Measurements from ENCODE around the gene STMN3.

STMN3 gene

DNA sequence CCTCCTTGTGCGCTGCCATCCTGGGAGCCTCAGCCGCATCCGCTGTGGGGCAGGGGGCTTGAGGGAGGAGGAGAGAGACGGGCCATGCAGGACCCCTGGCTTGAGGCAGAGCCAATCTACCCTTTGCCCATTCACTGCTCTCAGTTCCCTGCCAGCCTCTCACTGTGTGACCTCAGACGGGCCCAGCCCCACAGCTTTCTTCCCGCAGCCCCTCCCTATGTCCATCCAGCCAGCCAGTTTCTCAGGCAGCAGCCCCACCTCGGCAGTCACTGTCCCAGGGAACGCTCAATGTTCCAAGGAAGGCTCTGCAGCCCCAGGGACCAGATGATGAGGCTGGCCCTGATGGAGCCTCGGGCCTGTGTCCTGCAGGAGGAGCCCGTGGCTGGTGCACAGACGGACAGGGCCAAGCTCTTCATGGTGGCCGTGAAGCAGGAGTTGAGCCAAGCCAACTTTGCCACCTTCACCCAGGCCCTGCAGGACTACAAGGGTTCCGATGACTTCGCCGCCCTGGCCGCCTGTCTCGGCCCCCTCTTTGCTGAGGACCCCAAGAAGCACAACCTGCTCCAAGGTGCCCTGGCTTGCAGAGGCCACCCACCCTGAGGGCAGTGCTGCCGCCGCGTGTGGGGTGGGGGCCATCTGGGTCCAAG lies 39.3 kb upstream of the STMN3 start:
- no peak for DNase-seq (ENCODE audit: low spot score)

DNA sequence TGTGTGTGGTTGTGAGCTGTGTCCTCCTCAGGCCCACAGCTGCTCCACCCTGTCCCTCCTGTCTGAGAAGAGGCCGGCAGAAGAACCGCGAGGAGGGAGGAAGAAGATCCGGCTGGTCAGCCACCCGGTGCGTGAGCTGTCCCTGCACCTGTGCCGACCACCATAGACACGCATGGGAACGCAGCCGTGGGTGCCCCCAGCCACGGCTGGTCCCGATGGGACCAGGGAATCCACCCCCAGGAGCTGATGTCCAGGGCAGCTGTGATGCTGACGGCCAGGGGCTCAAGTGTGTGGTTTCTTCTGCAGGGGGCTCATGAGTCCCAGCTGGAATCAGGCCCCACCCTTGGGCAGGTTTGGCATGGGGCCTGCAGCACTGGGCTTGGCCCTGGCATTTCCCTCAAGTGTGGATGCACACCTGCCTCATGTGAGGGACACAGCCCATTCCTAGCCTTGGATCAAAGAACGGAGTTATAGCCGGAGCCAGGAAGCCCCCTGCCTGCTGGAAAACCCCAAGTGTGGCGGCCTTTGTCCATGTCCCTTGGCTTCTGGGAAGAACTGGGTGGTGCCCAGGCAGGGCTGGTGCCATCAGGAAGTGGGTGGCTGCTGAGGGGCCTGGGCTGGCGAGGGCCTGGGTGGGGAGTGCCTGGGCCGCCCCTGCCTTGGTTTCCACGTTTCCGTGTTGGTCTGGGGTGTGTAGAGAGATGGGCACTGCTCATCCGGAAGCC lies 38.6 kb upstream of the STMN3 start:
- no peak for DNase-seq (ENCODE audit: low spot score)

DNA sequence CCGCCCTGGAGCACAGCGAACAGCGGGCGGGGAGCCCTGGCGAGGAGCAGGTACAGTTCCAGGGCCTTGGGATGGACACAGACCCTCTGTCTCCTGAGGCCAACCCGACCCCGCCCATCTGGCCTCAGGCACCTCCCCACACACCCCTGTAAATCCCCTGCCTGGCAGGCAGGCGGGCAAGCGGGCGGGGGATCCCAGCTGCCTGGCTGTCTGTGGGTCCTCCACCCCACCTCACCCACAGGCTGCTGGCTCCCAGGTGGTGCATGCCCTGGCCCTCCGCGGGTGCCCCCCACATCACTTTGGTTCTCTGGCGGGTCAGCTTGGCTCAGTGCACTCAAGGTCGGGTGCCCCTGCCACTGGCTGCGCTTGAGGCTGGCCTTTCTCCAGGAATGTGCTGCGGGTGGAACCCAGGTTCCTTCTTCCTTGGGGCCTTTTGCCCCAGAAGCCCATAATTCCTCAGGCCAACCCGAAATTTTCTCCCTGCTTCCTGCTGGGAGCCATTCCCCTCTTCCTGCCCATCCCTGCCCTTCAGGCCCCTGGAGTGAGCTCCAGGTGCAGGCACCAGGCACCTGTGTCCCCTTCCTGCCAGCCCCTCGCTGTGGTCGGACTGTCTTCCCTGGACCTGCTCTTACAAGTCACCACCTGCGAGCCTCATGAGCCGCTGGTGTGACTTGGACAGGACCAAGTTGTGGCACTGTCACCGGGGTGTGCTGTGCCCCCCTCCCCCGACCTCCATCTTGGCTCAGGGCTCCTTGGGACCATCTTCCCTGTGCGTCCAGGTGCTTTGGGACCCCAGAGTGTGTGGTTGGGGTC lies 37.9 kb upstream of the STMN3 start:
- no peak for DNase-seq (ENCODE audit: low spot score)

DNA sequence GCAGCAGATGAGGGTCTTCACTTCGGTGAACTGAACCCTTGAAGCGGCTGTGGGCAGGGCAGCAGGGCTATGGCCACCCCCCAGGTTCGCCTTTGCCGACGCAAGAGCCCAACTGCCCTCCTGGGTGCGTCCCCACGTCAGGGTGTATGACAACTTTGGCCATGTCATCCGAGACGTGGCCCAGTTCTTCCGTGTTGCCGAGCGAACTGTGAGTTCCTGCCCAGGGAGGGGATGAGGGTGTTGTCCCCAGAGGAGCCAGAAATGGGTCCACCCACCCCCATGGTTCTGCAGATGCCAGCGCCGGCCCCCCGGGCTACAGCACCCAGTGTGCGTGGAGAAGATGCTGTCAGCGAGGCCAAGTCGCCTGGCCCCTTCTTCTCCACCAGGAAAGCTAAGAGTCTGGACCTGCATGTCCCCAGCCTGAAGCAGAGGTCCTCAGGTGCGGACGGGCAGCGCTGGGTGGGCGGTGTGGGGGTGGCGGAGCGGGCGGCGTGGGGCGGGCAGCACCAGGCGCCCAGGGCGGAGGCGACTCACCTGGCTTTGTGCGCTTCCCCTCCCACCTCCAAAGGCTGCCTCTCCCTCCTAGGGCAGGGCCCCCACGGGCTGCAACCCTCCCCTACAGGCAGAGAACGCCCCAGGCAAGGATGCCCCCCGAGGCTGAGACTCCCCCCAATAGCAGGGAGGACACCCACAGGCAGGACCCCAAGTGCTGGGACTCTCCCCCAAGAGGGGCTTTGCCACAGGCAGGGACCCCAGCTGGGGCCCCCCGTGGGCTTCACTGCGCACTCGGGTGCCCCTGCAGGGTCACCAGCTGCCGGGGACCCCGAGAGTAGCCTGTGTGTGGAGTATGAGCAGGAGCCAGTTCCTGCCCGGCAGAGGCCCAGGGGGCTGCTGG lies 37.0 kb upstream of the STMN3 start:
- no peak for DNase-seq (ENCODE audit: low spot score)

DNA sequence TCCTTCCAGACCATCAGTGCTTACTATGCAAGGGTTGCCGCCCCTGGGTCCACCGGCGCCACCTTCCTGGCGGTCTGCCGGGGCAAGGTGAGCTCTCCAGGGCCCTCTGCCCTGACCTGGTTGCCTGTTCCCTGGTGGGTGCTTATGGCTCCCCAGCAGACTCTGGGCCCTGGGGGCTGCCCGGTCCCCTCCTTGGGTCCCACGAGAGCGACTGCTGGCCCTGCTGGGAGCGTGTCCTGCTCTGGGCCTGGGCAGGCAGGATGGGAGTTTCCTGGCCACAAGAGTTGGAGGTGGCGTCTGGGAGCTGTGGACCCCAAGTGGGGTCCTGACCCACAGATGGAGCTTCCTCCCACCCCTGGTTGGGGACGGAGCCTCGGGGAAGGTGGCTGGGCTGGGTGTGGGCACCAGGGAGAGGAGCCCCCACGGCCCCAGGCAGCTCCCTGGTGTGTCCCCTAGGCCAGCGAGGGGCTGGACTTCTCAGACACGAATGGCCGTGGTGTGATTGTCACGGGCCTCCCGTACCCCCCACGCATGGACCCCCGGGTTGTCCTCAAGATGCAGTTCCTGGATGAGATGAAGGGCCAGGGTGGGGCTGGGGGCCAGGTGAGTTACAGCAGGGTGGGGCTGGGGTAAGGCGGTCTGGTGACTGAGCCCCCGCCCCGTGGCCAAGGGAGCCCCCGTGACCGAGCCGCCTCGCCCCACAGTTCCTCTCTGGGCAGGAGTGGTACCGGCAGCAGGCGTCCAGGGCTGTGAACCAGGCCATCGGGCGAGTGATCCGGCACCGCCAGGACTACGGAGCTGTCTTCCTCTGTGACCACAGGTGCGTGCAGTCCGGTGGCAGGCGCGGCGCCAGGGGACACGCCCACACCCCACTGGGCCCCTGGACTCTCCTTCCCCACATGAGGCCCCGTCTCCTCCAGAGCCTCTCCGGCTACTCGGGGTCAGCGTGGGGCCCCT lies 36.1 kb upstream of the STMN3 start:
- DNase-seq (ENCODE audit: low spot score) = no peak

DNA sequence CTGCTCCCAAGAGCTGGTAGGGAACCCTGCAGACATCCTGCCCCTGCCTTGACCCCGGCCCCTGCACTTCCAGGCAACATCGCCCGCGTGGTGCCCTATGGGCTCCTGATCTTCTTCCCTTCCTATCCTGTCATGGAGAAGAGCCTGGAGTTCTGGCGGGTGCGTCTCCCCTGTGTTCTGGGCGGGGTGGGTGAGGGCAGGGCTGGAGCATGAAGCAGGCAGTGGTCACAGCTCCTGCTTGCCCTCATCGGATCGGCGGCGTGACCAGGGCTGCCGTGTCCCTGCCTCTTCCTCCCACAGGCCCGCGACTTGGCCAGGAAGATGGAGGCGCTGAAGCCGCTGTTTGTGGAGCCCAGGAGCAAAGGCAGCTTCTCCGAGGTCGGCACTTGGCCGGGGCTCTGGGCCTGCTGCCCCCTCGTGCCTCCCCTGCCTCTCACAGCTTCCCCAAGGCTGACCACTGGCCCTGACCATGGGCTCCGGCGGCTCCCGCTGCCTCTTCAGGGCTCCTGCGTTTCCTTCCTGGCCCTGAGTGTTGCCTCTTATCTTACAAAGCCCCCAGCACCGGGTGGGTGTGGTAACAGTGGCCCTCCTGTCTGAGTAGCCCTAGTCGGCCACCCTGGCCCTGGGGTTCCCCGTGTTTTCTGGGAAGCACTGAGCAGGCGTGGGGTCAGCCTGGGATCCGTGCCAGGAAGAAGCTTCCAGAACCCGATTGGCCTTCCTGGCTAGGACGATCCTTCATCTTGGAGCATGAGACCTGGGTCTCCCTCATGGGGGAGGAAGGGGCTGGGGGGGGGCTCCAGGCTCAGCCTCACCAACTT lies 35.2 kb upstream of the STMN3 start:
- no peak for DNase-seq (ENCODE audit: low spot score)

DNA sequence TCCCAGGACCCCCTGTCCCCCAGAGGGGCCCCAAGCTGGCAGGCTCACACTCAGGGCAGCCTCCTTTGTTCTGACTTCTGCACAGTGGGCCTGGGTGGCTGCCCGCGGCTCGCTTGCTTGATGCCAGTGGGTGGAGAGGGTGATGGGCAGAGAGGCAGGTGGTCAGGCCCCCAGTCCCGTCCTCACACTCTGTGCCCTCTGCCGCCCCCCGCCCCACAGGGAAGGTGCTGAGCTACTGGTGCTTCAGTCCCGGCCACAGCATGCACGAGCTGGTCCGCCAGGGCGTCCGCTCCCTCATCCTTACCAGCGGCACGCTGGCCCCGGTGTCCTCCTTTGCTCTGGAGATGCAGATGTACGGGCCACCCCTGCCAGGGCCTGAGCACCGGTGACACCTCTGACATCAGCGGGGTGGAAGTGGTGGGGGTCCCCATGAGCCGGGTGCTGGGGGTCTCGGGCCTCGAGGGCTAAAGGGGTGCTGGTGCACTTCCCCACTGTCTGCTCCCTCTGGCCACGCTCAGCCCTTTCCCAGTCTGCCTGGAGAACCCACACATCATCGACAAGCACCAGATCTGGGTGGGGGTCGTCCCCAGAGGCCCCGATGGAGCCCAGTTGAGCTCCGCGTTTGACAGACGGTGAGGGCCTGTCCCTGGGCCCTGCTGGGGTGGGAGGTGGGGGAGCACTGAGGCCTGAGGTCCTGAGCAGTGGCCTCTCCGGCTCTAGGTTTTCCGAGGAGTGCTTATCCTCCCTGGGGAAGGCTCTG lies 34.4 kb upstream of the STMN3 start:
- DNase-seq (ENCODE audit: low spot score) = no peak

DNA sequence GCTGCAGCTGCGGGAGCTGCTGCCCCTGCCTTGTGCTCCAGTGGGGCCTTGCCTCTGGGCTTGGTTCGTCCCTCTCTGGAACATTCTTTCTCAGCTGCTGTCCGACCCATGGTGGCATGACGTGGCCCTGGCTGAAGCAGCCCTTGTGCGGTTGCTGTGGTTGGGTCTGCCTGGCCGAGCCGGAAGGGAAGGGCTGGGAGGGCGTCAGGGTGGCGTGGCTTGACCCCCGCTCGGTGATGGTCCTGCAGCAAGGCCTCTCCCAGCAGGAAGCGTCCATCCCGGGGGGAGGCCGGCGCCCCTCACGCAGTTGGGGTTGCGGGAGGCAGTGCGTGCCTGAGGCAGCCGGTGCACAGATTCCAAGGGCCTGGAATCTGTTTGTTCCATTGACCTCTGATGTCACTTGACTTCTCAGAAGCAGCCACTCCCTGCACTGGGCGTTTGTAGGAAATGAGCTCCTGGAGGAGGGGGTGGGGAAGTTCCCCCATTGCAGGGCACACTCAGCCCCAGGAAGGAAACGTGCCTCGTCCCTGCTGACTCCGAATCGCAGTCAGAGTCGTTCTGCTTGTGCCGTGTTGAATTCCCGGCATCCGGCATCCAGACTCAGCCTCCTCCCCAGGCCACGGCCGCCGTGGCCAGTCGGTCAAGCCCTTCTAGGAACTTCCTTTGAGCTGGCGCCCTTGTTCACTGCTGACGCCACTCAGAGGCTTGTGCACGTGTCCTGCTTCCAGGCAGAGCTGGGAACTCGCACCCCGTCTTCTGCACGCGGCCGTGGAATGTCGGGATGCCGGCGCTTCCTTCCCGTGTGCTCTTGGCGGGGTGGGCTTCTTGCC lies 33.5 kb upstream of the STMN3 start:
- no peak for DNase-seq (ENCODE audit: low spot score)

DNA sequence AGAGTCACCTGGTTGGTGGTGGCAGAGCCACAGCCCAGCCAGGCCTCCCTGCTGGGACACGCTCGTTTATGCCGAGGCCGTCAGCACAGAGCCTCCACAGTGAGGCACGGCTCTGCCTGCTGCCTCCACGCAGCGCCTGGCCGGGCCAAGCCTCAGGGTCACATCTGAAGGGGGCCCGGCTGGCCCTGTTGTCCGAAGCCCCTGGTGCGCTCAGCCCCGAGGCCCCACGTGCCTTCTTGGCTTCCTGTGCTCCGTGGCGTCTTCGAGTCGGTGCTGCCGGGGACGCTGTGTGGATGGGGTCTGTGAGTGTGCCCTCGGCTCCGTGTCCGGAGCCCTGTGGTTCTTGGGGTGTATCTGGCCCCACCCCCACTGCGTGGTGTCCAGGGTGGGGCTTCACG lies 32.9 kb upstream of the STMN3 start:
- DNase-seq (ENCODE audit: low spot score) = no peak

DNA sequence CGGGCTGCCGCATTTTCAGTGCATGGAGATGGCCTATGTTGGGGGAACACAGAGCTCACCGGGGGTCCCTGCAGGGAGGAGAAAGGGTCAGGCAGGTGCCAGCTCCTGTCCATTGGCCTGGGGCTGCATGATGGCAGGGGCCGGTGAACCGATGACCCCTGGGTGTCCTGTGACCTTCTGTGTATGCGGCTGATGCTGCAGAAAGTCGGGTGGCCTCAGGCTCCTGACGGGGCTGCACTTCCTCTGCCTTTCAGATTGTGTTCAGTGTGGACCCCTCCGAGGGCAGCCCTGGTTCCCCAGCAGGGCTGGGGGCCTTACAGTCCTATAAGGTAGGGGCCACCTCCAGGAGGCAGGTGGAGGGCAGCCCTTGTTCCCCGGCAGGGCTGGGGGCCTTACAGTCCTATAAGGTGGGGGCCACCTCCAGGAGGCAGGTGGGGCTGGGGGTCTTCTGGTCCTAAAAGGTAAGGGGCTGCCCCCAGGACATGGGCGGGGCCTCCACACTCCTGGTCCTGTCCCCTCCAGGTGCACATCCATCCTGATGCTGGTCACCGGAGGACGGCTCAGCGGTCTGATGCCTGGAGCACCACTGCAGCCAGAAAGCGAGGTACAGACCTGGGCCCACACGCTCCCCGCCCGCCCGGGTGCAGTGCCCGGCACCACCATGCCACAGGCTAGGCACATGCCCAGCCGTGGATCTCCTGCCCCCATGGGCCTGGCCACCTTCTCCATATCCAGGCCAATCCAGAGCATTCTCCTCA lies 32.2 kb upstream of the STMN3 start:
- DNase-seq (ENCODE audit: low spot score) = no peak

DNA sequence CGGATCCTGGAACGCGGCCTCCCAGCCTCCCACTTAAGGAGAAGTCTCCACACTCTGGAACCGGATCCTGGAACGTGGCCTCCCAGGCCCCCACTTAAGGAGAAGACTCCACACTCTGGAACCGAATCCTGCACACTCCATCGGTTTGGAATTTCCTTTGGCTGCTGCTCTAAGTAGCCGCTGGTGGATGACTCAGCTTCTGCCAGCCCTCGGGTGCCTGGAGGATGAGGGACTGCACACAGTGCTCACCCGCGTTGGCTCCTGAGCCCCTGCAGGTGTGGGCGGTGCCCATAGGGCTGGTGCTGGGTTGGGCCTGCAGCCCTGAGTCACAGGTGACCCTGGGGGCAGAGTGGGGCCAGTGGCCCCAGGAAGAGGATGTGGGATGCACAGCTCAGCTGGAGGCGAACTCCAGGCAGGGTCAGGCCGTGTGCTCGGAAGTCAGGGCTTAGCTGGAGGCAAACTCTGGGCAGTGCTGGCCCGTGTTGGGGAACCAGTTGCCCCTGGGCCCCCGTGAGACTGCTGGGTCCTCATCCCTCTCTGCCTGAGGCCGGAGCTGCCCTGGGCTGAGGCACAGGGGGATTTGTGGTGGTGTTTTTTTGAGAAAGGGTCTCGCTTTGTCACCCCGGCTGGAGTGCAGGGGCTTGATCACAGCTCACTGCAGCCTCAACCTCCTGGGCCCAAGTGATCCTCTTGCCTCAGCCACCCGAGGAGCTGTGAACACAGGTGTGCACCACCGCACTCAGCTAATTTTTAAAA lies 29.3 kb upstream of the STMN3 start:
- DNase-seq (ENCODE audit: low spot score) = peak; percentile 99

DNA sequence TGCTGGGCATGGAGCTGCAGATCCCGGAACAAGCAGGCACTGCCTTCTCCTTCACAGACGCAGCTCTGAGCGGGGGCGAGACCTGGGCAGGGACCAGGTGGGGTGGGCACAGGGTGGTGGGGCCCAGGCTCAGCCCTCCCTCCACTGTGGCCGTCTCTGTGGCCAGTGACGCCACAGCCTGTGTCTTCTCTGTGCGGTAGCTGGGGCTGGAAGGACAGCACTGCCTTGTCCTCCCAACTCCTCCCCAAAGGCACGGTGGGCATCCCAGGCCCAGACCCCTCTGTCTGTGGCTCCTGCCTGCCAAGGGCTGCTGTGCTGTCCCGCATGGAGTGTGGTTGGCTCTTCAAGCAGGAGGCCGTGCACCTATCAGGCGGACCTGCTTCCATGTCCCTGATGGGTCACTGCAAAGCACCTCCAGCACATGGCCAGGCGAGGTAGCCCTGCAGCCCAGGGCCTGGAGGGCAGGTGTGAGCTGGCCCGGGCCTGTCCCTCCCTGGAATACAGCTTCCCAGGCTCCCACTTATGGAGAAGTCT lies 28.5 kb upstream of the STMN3 start:
- DNase-seq (ENCODE audit: low spot score) = no peak

DNA sequence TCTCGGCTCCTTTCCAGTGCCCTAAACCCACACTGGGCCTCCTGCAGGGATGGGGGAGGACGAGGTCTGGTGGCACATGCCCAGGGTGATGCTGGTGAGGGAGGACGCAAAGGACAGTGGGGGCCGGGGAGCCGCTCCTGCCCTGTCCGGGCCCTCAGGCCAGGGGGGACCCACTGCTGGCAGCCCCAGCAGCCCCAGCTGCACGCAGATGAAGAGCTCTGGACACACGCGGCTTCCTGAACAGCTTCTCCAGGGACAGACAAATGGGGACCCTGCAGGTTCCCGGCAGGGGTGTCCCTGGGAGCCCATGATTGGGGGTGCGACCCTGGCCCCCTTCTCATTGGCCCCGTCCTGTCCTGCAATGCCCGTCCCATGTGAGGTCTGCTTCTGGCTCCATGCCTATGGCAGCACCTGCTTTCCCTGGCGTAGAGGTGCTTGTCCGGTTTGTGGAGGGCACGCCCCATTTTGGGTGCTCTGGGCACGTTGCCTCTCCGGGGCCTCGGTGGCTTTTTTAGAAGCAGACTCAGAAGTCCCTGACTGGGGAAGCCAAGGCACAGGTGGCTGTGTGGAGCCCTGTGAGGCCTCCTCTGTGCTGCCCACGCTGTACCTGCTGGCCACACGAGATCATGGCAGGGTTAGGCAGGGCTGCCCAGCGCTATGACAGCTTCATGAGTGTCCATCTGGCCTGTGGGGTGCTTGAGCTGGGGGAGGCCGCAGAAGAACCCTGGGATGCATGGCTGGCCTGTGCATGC lies 27.8 kb upstream of the STMN3 start:
- DNase-seq (ENCODE audit: low spot score) = no peak

DNA sequence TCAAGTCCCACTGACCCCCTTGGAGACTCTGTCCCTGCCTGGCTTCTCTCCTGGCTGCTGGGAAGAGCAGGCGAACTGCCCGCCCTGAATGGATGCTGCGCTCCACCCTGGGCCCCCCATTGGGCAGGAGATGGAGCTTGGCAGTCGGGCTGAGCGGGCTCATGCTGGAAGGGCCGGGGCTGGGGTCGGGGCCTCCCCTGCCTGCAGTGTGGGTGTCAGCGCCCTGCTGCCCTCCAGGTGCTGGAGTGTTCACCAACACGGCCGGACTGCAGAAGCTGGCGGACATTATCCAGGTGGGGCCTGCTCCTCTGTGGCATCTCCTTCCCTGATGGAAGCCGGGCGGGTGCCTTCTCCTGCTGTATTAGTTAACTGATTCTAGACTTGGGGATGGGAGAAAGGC lies 27.2 kb upstream of the STMN3 start:
- no peak for DNase-seq (ENCODE audit: low spot score)

DNA sequence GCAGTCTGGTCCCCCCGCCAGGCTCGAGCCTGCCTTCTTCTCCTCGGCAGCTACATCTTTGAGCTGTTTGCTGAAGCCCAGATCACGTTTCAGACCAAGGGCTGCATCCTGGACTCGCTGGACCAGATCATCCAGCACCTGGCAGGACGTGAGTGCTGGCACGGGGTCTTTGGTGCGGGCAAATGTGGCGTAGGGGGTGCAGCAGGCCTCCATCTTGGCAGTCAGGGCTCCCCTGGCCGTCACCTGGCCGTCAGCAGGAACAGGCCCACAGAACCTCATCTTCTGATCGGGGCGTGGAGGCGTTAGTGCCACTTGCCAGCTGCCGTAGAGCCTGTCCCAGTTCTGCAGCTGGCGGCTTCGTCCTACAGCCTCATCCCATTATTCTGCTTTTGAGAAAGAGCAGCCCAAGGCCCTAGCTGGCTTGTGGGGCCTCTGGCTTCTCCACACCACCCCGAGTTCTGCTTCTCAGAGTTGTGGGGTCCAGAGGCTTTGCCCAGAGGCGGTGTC lies 26.6 kb upstream of the STMN3 start:
- no peak for DNase-seq (ENCODE audit: low spot score)
